ENCODE results near the gene ZNF726. TPM values are rescaled to one million over a fixed set of nuclear protein-coding genes. Genes with fewer than 3 reads are reported as not detected.

Gene ZNF726
- total RNA-seq, 1 experiment from 2014 or later = 0.80 TPM

DNA sequence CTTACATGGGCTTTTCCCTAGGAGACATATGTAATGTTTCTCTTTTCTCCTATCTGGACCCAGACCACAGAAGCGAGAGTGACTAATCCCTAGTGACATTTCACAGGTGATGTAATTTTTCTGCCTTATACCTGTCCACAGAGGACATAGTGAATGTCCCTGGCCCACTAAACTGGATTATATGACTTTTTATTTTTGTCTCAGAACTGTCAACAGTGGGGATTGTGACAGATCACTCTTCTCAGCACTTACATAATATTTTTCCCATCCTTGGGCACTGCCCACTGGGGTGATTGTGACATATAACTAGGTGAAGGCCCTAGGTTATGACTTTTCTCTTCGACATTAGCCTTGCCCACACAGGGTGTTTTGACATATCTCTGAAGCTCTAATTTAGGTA is 7.9 kb upstream of the ZNF726 start:
- POLR2A ChIA-PET (ENCODE audit: low non-redundant PET) = no interaction called here
- peaks cover 50% of the 10 kb centered on the region for H3K9me3 ChIP-seq (ENCODE audit: low read depth, low read length, poor library complexity, severe bottlenecking)
- no TSS peak for BruUV-seq (replicated peaks)

DNA sequence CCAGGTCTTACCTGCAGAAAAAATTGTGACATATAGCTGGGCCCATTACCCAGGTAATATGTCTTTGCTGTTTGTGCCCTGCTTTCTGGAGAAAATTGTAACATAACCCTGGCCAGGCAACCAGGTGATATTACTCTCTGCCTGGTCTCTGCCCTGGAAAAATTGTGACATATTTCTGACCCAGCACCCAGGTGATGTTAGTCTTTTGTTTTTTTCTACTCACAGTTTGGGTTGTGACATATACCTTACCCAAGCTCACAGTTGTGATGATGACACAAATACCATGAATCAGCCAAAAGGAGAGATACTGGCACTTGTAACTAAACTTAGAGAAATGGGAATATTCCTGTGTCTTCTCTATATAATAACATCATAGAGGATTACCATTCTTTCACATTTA is 6.5 kb upstream of the ZNF726 start:
- POLR2A ChIA-PET (ENCODE audit: low non-redundant PET) = no interaction called here
- Histone ChIP-seq H3K27me3 (replicated peaks; ENCODE audit: insufficient read depth, low read depth, low read length, poor library complexity) (no peaks in the 10 kb centered on the region), H3K9me3 (ENCODE audit: low read depth, low read length, poor library complexity, severe bottlenecking) (peaks cover 45% of the 10 kb centered on the region), H3K4me3 (ENCODE audit: low read depth, low read length, poor library complexity, severe bottlenecking) (no peak overlapping the region), H3K4me1 (ENCODE audit: insufficient read depth, low read length, poor library complexity, severe bottlenecking) (no peaks in the 10 kb centered on the region), H3K36me3 (ENCODE audit: insufficient read depth, low read length, poor library complexity, severe bottlenecking) (no peaks in the 10 kb centered on the region), H3K27ac (ENCODE audit: low read depth, low read length, poor library complexity, severe bottlenecking) (no peak overlapping the region)
- no TSS peak for BruUV-seq (replicated peaks)
- CTCF ChIA-PET = no interaction called here
- TF ChIP-seq EZH2 (IDR thresholded peaks at IDR 0.05; ENCODE audit: borderline replicate concordance, low read depth, low read length, poor library complexity, severe bottlenecking) = no peak
- TF ChIP-seq, protein P1, sequence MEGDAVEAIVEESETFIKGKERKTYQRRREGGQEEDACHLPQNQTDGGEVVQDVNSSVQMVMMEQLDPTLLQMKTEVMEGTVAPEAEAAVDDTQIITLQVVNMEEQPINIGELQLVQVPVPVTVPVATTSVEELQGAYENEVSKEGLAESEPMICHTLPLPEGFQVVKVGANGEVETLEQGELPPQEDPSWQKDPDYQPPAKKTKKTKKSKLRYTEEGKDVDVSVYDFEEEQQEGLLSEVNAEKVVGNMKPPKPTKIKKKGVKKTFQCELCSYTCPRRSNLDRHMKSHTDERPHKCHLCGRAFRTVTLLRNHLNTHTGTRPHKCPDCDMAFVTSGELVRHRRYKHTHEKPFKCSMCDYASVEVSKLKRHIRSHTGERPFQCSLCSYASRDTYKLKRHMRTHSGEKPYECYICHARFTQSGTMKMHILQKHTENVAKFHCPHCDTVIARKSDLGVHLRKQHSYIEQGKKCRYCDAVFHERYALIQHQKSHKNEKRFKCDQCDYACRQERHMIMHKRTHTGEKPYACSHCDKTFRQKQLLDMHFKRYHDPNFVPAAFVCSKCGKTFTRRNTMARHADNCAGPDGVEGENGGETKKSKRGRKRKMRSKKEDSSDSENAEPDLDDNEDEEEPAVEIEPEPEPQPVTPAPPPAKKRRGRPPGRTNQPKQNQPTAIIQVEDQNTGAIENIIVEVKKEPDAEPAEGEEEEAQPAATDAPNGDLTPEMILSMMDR (conservative IDR thresholded peaks at IDR 0.05; ENCODE audit: low read depth, low read length) = no peak
- intact Hi-C loops (cut with micrococcal nuclease; ENCODE audit: unreplicated experiment) = no loop called here
- DNase-seq (ENCODE audit: low spot score) = no peak

More for the DNA sequence above, 7.9 kb upstream of the ZNF726 start:
- H3K4me3 ChIP-seq (ENCODE audit: low read depth, low read length, poor library complexity, severe bottlenecking) = no peak overlapping the region
- CTCF ChIA-PET = no interaction called here
- H3K4me1 ChIP-seq (ENCODE audit: insufficient read depth, low read length, poor library complexity, severe bottlenecking) = no peaks in the 10 kb centered on the region
- no peak overlapping the region for H3K27ac ChIP-seq (ENCODE audit: low read depth, low read length, poor library complexity, severe bottlenecking)
- H3K36me3 ChIP-seq (ENCODE audit: insufficient read depth, low read length, poor library complexity, severe bottlenecking) = no peaks in the 10 kb centered on the region
- no peak for DNase-seq (ENCODE audit: low spot score)
- intact Hi-C loops (cut with micrococcal nuclease; ENCODE audit: unreplicated experiment) = no loop called here
- no peaks in the 10 kb centered on the region for H3K27me3 ChIP-seq (replicated peaks; ENCODE audit: insufficient read depth, low read depth, low read length, poor library complexity)
- no peak for TF ChIP-seq EZH2 (IDR thresholded peaks at IDR 0.05; ENCODE audit: borderline replicate concordance, low read depth, low read length, poor library complexity, severe bottlenecking)
- TF ChIP-seq, protein P1 (conservative IDR thresholded peaks at IDR 0.05; ENCODE audit: low read depth, low read length) = no peak

- intact Hi-C loops (cut with micrococcal nuclease; ENCODE audit: unreplicated experiment) = no loop called here
- no peaks in the 10 kb centered on the region for H3K36me3 ChIP-seq (ENCODE audit: insufficient read depth, low read length, poor library complexity, severe bottlenecking)
- no TSS peak for BruUV-seq (replicated peaks)
These were observed 5.5 kb upstream of the ZNF726 start for GRCh38 chr19:23909222-23909621.

More at GRCh38 chr19:23909222-23909621, 5.5 kb upstream of the ZNF726 start:
- Histone ChIP-seq H3K4me1 (ENCODE audit: insufficient read depth, low read length, poor library complexity, severe bottlenecking) (no peaks in the 10 kb centered on the region), H3K27me3 (replicated peaks; ENCODE audit: insufficient read depth, low read depth, low read length, poor library complexity) (no peaks in the 10 kb centered on the region), H3K4me3 (ENCODE audit: low read depth, low read length, poor library complexity, severe bottlenecking) (no peak overlapping the region), H3K27ac (ENCODE audit: low read depth, low read length, poor library complexity, severe bottlenecking) (no peak overlapping the region), H3K9me3 (ENCODE audit: low read depth, low read length, poor library complexity, severe bottlenecking) (peaks cover 40% of the 10 kb centered on the region)
- ChIA-PET CTCF (no interaction called here), POLR2A (ENCODE audit: low non-redundant PET) (no interaction called here)
- DNase-seq (ENCODE audit: low spot score) = no peak
- no peak for TF ChIP-seq EZH2 (IDR thresholded peaks at IDR 0.05; ENCODE audit: borderline replicate concordance, low read depth, low read length, poor library complexity, severe bottlenecking)
- TF ChIP-seq, protein P1 (conservative IDR thresholded peaks at IDR 0.05; ENCODE audit: low read depth, low read length) = no peak

Data from A673 (cell line).